Activated CD4-positive, alpha-beta T cell treated with anti-CD3 and anti-CD28 coated beads, Interleukin-2, amount 10 ng/mL, durations not matched to agents 24 days and 14 days (primary cell): ENCODE data around the gene ARFRP1. TPM values are rescaled to one million over a fixed set of nuclear protein-coding genes. Genes with fewer than 3 reads are reported as not detected.

ENCODE experiments used
- DNase-seq: peaks from one replicate; pipeline ENCODE4 v3.0.0; 2022
- H3K27ac Mint-ChIP-seq: one replicate; pipeline ENCODE4 v1.8.0; 2022; ENCODE audit warnings: mild to moderate bottlenecking, mixed read lengths
- H3K27me3 Mint-ChIP-seq: one replicate; pipeline ENCODE4 v1.8.0; 2022; ENCODE audit warnings: mixed read lengths
- H3K36me3 Mint-ChIP-seq: one replicate; pipeline ENCODE4 v1.8.0; 2022; ENCODE audit warnings: low read depth, mild to moderate bottlenecking, mixed read lengths
- H3K4me1 Mint-ChIP-seq: one replicate; pipeline ENCODE4 v1.8.0; 2021; ENCODE audit warnings: mixed read lengths
- H3K4me3 Mint-ChIP-seq: one replicate; pipeline ENCODE4 v1.8.0; 2022; ENCODE audit warnings: mild to moderate bottlenecking, moderate library complexity, mixed read lengths
- H3K9me3 Mint-ChIP-seq: one replicate; pipeline ENCODE4 v1.8.0; 2021; ENCODE audit warnings: mixed read lengths
- intact Hi-C: fragments of 100-400 bp; cut with micrococcal nuclease; formaldehyde crosslinking; loops from one replicate; pipeline ENCODE4 v1.15.1; 2023
- total RNA-seq: library from RNA; stranded (reverse); gene quantifications from 2 replicates; pipeline ENCODE4 v1.2.3, GENCODE V29; 2022

The ARFRP1 gene, protein sequence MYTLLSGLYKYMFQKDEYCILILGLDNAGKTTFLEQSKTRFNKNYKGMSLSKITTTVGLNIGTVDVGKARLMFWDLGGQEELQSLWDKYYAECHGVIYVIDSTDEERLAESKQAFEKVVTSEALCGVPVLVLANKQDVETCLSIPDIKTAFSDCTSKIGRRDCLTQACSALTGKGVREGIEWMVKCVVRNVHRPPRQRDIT
- 63.4 and 70.4 TPM in 2 replicates for total RNA-seq

DNA sequence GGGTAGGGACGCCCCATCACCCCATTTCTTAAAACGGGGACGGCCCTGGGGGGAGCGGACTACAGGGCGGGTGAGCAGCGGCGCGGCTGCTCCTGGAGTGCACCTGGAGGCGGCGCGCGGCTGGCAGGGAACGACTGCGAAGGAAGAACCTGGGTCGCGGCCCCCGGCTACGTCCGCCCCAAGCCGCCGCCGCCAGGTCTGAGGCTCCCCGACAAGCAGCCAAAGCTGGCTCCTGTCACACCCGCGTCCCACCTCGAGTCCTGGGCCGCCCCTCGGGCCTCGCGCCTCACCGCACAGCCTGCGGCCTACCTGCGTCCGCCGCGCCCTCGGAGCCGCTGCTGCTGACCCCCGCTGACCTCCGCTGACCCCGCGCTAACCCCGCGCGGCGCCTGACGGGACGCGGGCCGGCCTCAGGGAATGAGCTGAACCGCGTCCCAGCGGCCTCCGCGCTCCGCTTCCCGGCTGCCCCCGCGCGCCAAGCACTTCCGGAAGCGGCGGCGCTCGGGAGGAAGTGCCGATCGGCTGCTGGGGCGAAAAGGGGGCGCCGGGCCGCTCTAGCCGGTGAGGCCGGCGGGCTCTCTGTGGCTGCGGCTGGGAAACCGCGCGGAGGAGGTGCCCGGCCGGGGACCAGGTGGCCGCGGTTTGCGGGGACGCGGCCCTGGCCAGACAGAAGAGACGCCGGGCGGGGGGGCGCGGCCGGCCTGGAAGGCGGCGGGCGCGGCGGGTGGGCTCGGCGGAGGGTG is at the start of gene ARFRP1, which contains the start of gene ZGPAT:
TSS of gene ARFRP1 (minus strand) at position 419 of the 743 bp plus-strand sequence. CDS start 885 bp downstream, outside the sequence.
TSS of gene ZGPAT (plus strand) at position 482 of the 743 bp plus-strand sequence. CDS start 542 bp downstream, outside the sequence.
- H3K27me3 Mint-ChIP-seq: no peaks in the 10 kb centered on the region
- H3K36me3 Mint-ChIP-seq: peaks cover 58% of the 10 kb centered on the region
- peak; percentile 97 for DNase-seq
- H3K27ac Mint-ChIP-seq: peak within 1 kb of the TSS; percentile 84
- H3K9me3 Mint-ChIP-seq: no peaks in the 10 kb centered on the region
- H3K4me3 Mint-ChIP-seq: peak within 1 kb of the TSS; percentile 95
- H3K4me1 Mint-ChIP-seq: peaks cover 27% of the 10 kb centered on the region
- intact Hi-C loops: loop anchor here (1.0 to 5.0 kb wide), 7 partner anchors 23 to 355 kb away; partner anchors contain the start of genes PTK6, RTEL1, TCEA2 and UCKL1

- Mint-ChIP-seq H3K4me3 (no peak overlapping the region), H3K27ac (peak overlapping the region; percentile 29), H3K36me3 (no peaks in the 10 kb centered on the region), H3K27me3 (peaks cover 15% of the 10 kb centered on the region), H3K4me1 (peaks cover 7% of the 10 kb centered on the region), H3K9me3 (no peaks in the 10 kb centered on the region)
- intact Hi-C loops: no loop called here
- peak; percentile 70 for DNase-seq
These were observed 48.8 kb upstream of the ARFRP1 start for GRCh38 chr20:63756648-63756991.

DNA sequence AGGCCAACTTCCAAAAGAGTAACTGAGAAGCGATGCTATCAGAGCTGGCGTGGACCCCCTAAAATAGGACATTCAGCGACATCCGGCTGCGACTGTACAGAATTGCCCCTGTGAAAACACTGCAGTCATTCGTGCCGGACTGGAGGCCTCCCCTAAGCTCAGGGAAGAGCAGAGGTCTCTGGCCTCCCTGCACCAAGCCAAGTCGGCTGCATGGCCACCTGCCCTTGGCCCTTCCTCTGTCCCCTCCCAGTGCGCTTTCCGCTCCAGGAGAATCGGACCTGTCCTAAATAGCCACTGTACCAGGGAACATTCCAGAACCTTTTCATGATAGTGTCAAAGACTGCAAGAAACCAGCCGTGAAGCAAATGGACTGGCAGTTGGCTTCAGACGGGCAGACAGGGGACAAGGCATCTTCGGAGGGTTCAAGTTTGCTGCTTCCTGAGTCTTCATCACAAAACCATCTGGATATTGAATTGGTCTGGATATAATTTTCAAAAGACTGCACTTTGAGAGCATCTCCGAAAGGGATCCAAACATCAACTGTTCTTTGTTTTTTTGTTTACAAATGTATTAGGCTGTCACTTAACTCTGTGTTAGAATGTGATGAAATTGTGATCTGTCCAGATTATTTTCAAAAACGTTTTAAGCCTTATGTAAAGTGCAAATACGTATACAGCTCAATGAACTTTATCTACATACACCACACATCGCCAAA is 48.3 kb upstream of the ARFRP1 start:
- peak overlapping the region; percentile 29 for H3K27ac Mint-ChIP-seq
- no peaks in the 10 kb centered on the region for H3K36me3 Mint-ChIP-seq
- H3K9me3 Mint-ChIP-seq: no peaks in the 10 kb centered on the region
- H3K27me3 Mint-ChIP-seq: peaks cover 15% of the 10 kb centered on the region
- H3K4me1 Mint-ChIP-seq: peaks cover 10% of the 10 kb centered on the region
- H3K4me3 Mint-ChIP-seq: no peak overlapping the region
- no peak for DNase-seq
- intact Hi-C loops: no loop called here

DNA sequence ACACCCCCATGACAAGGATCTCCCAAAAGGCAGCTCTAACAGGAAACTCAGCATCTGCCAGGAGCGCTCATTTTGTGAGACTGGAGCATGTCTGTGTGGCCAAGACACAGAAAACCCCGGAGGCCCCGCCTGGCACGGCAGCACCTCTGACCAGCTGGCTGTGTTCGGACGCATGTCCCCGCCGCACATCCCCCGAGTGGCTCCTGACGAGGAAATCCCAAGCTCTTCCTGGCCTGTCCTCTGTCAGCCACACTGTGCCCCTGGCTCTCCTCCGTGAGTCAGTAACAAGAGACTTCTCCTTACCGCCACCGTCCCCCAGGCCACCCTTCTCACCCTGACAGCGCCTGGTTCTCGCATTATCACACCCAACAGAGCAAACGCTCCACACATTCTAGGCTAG is 46.2 kb upstream of the ARFRP1 start:
- H3K27me3 Mint-ChIP-seq: peaks cover 9% of the 10 kb centered on the region
- DNase-seq: no peak
- no peak overlapping the region for H3K4me3 Mint-ChIP-seq
- peaks cover 17% of the 10 kb centered on the region for H3K4me1 Mint-ChIP-seq
- intact Hi-C loops: no loop called here
- no peaks in the 10 kb centered on the region for H3K36me3 Mint-ChIP-seq
- no peak overlapping the region for H3K27ac Mint-ChIP-seq
- H3K9me3 Mint-ChIP-seq: no peaks in the 10 kb centered on the region

DNA sequence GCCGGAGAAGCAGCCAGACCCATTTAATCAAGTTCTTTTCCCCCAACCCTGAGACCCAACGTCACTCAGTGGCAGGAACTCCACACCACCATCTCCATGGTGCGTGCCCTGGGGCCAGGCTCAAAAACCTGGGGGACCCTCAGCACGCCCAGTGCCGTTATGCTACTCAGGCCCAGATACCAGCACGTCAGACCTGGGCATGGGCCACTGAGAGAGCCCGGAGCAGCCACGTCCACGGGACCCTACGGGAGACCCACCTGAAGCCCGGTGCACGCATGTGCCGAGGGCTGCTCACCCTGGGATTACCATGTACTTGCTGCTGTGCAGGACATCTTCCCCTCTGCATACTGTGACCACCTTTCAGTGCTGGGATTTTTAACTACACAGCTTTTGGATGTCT is 45.6 kb upstream of the ARFRP1 start:
- Mint-ChIP-seq H3K9me3 (no peaks in the 10 kb centered on the region), H3K27ac (no peak overlapping the region), H3K4me3 (no peak overlapping the region), H3K36me3 (no peaks in the 10 kb centered on the region), H3K4me1 (peaks cover 17% of the 10 kb centered on the region), H3K27me3 (peaks cover 8% of the 10 kb centered on the region)
- DNase-seq: no peak
- intact Hi-C loops: no loop called here

DNA sequence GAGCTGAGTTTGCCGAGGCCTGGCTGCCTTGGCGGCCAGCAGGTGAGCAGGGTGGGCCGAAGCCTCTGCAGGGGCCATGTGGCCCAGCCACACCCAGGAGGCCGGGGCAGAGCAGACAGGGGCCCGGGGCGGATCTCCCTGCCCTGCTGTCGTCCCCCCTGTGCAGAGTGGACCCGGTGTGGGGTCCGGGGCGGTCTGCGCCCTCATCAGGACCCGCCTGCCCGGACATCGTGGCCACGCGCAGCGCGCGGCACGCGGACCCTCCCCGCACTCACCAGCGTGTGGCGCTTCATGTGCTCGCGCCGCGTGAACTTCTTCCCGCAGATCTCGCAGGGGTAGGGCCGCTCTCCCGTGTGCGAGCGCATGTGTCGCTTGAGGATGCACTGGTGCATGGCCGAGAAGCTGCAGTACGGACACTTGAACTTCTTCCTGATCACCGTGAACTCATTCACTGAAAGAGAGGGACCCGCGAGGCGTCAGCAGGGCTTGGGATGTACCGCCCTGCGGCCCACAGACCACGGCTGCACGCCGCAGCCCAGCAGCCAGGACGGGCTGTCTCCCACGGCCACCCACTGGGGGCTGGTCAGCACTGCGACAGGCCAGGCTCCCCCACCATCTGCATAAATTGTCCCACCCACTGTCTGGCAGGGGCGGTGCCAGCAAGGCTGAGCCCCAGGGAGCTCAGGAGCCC is 44.8 kb upstream of the ARFRP1 start:
- H3K27ac Mint-ChIP-seq: no peak overlapping the region
- H3K27me3 Mint-ChIP-seq: peaks cover 6% of the 10 kb centered on the region
- no peaks in the 10 kb centered on the region for H3K9me3 Mint-ChIP-seq
- H3K36me3 Mint-ChIP-seq: no peaks in the 10 kb centered on the region
- DNase-seq: no peak
- intact Hi-C loops: no loop called here
- no peak overlapping the region for H3K4me3 Mint-ChIP-seq
- H3K4me1 Mint-ChIP-seq: peaks cover 17% of the 10 kb centered on the region

- Mint-ChIP-seq H3K36me3 (no peaks in the 10 kb centered on the region), H3K27ac (peak overlapping the region; percentile 88), H3K4me1 (peaks cover 15% of the 10 kb centered on the region), H3K4me3 (peak overlapping the region; percentile 73), H3K27me3 (peaks cover 3% of the 10 kb centered on the region), H3K9me3 (no peaks in the 10 kb centered on the region)
- DNase-seq: peak; percentile 80
- intact Hi-C loops: loop anchor here (1.0 kb wide), 1 partner anchor 14 kb away; no protein-coding TSS in a partner anchor
These were observed 43.9 kb upstream of the ARFRP1 start for GRCh38 chr20:63751471-63752271.

- Mint-ChIP-seq H3K9me3 (no peaks in the 10 kb centered on the region), H3K4me1 (peaks cover 11% of the 10 kb centered on the region), H3K36me3 (no peaks in the 10 kb centered on the region), H3K27me3 (peaks cover 1% of the 10 kb centered on the region), H3K27ac (peak overlapping the region; percentile 88), H3K4me3 (peak overlapping the region; percentile 73)
- intact Hi-C loops: loop anchor here (1.0 kb wide), 1 partner anchor 14 kb away; no protein-coding TSS in a partner anchor
- DNase-seq: peak; percentile 88
These were observed 43.2 kb upstream of the ARFRP1 start for GRCh38 chr20:63750807-63751470.

- Mint-ChIP-seq H3K9me3 (no peaks in the 10 kb centered on the region), H3K36me3 (no peaks in the 10 kb centered on the region), H3K27ac (peak overlapping the region; percentile 67), H3K27me3 (no peaks in the 10 kb centered on the region), H3K4me3 (peak overlapping the region; percentile 41), H3K4me1 (peaks cover 11% of the 10 kb centered on the region)
- intact Hi-C loops: no loop called here
- no peak for DNase-seq
These were observed 42.1 kb upstream of the ARFRP1 start for GRCh38 chr20:63749597-63750508.

DNA sequence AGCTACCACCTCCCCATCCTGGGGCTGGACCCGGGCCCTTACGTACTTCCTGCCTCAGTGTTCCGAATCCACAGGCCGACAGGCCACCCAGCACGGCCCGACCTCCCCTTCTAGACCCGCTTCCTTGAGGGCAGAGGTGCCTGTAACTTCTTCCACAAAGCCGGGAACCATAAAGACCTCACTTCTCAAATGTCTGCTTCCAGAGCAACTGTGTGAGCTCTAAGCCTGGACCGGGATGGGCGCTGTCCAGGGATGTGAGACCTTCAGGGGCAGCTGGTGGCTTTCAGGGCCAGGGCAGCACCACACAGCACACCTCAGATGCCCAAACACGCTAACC is 41.1 kb upstream of the ARFRP1 start:
- H3K9me3 Mint-ChIP-seq: no peaks in the 10 kb centered on the region
- H3K27me3 Mint-ChIP-seq: no peaks in the 10 kb centered on the region
- no peak overlapping the region for H3K4me3 Mint-ChIP-seq
- H3K4me1 Mint-ChIP-seq: peaks cover 11% of the 10 kb centered on the region
- no peaks in the 10 kb centered on the region for H3K36me3 Mint-ChIP-seq
- intact Hi-C loops: no loop called here
- no peak overlapping the region for H3K27ac Mint-ChIP-seq
- no peak for DNase-seq

- Mint-ChIP-seq H3K4me3 (no peak overlapping the region), H3K36me3 (peaks cover 3% of the 10 kb centered on the region), H3K27ac (no peak overlapping the region), H3K27me3 (no peaks in the 10 kb centered on the region), H3K9me3 (no peaks in the 10 kb centered on the region), H3K4me1 (peaks cover 11% of the 10 kb centered on the region)
- intact Hi-C loops: no loop called here
- DNase-seq: peak; percentile 59
These were observed 40.5 kb upstream of the ARFRP1 start for GRCh38 chr20:63748070-63748933.
